Stomach (tissue), 9 donors: ENCODE results near the gene PEPD. TPM values are rescaled to one million over a fixed set of nuclear protein-coding genes. Genes with fewer than 3 reads are reported as not detected.

Experiments
- DNase-seq, 2 donors: peaks; one replicate each; pipeline versions ENCODE4 v3.0.0 to v3.0.0-alpha.2; 2013 to 2019
- H3K27ac ChIP-seq, 5 donors: fragments of 200-600 bp in 4 of 5; sonication (generic) in 4 of 5; one replicate each; pipeline ENCODE4 v1.5.1; 2013 to 2019; ENCODE audit warnings: mild to moderate bottlenecking in 1 of 5, moderate library complexity in 1 of 5
- H3K27me3 ChIP-seq, 3 donors: fragments of 200-600 bp; sonication (generic); one replicate each; pipeline ENCODE4 v1.5.1; 2017 to 2019; ENCODE audit warnings: mixed run types in 1 of 3
- H3K36me3 ChIP-seq, 4 donors: fragments of 200-600 bp; sonication (generic); 1 replicate in 3 of 4; 2 replicates in 1 of 4; pipeline ENCODE4 v1.5.1; 2016 to 2019
- H3K4me1 ChIP-seq, 4 donors: fragments of 200-600 bp; sonication (generic); one replicate each; pipeline ENCODE4 v1.5.1; 2016 to 2019
- H3K4me3 ChIP-seq, 4 donors: fragments of 200-600 bp; sonication (generic) in 3 of 4; one replicate each; pipeline ENCODE4 v1.5.1; 2016 to 2019; ENCODE audit warnings: mild to moderate bottlenecking in 1 of 4
- H3K9me3 ChIP-seq, 4 donors: fragments of 200-600 bp; sonication (generic); one replicate each; pipeline ENCODE4 v1.5.1; 2016 to 2019
- EP300 ChIP-seq: sonication (generic); formaldehyde crosslinking; IDR thresholded peaks from one replicate; pipeline ENCODE4 v1.6.1; 2017; ENCODE audit warnings: antibody characterized with exemption
- POLR2A ChIP-seq, 4 donors: fragments of 450-650 bp; IDR thresholded peaks; one replicate each; pipeline ENCODE4 v1.6.1; 2016; ENCODE audit warnings: antibody characterized with exemption in 4 of 4, control low read depth in 2 of 4, mild to moderate bottlenecking in 1 of 4, moderate library complexity in 1 of 4
- POLR2AphosphoS5 ChIP-seq, 3 donors: sonication (generic); formaldehyde crosslinking; IDR thresholded peaks; one replicate each; pipeline ENCODE4 v1.6.1; 2016; ENCODE audit warnings: antibody characterized with exemption in 3 of 3
- WGBS, 5 donors: extraction: QIAGEN DNeasy Blood & Tissue Kit in 3 of 5; methylation state at CpG; one replicate each; pipeline versions ENCODE4 v1.1.5 to v1.1.7; 2013 to 2018; 5-methylcytosine and 5-hydroxymethylcytosine counted together
- intact Hi-C: fragments of 100-400 bp; cut with DNase I; formaldehyde crosslinking; loops from one replicate; pipeline ENCODE4 v1.15.1; 2023; ENCODE audit warnings: low total_unique reads
- polyA plus RNA-seq, 3 donors: library from polyadenylated mRNA; stranded (reverse); fragments of 200-250 nt; gene quantifications; one replicate each; pipeline ENCODE4 v1.2.3, GENCODE V29; 2013
- total RNA-seq, 5 donors: library from RNA; depleted of rRNA; stranded (reverse); fragments of >200 nt; gene quantifications; one replicate each; pipeline versions ENCODE4 v1.1.0 to v1.2.3, GENCODE V29; 2014 to 2016
- TF ChIP-seq, protein P1 (sequence below), 7 experiments: fragments of 450-650 bp in 4 of 7; fragments of 200-600 bp in 3 of 7; sonication (generic) in 3 of 7; IDR thresholded peaks; one replicate each; pipeline ENCODE4 v1.5.1; 2016 to 2019; ENCODE audit warnings: antibody characterized with exemption in 7 of 7, control low read depth in 2 of 7, mild to moderate bottlenecking in 1 of 7
- donor health status: healthy with polysubstance abuse.
- donor health status: Bipolar disorder and iron deficiency.
- donor health status: healthy.

PEPD gene
- total and polyA plus RNA-seq, 8 donors, result 8.8 to 99.4 (median 42.7) TPM

DNA sequence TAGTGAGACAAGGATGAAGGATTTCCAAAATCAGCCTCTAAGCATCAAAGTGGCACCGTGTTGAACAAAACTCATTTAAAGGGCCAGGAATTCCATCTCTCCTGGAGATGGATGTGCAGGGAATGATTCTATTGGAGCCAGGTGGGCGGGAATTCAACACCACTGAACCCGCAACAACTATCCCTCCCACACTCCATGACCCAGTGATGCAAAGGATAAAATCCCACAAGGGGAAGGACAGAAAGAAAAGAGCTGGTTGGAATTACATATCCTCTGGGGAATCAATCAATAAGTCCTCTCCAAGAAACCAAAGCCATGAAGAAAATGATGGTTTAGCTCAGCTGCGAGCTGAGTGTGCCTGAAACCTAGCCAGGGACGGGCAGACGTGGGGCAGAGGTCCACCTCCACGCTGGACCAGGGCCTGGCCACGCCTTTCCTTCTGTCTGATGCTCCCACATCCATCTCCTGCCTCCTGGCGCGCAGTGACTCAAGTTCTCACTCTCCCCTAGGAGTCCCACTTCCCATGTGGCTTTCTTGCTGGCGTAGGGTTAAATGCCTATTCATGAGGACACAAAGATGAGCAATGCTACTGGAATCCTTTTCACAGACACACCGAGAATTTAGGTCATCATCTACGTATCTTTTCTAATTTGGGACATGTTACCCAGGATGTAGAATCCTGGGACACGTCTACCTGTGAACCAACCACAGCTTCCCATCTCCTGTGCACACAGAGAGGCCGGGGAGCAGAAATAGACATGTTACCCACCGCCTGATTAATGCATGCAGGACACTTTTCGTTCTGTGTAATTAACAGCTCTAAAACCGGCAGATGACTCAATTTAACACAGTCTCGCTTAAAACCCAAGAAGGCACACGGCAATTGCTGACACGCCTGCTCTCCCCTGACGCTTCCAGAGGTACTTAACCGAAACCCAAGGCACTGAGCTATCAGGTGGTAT lies 48.6 kb downstream of the PEPD start:
- Histone ChIP-seq H3K27me3 (no peaks in the 10 kb centered on the region), H3K4me3 (no peak overlapping the region), H3K4me1 (no peaks in the 10 kb centered on the region), H3K27ac (no peak overlapping the region), H3K36me3 (peaks cover 7 to 65% (median 50%) of the 10 kb centered on the region in 4 donors), H3K9me3 (no peaks in the 10 kb centered on the region)
- DNase-seq, result no peak
- intact Hi-C loops, result no loop called here
- WGBS, 5 donors, result 79 to 85% (median 84%) methylated on average over 23 of the region's 23 CpGs
- TF ChIP-seq POLR2AphosphoS5 (IDR thresholded peaks at IDR 0.05) (no peak), EP300 (no peak), POLR2A (IDR thresholded peaks at IDR 0.05) (no peak)
- TF ChIP-seq, protein P1, sequence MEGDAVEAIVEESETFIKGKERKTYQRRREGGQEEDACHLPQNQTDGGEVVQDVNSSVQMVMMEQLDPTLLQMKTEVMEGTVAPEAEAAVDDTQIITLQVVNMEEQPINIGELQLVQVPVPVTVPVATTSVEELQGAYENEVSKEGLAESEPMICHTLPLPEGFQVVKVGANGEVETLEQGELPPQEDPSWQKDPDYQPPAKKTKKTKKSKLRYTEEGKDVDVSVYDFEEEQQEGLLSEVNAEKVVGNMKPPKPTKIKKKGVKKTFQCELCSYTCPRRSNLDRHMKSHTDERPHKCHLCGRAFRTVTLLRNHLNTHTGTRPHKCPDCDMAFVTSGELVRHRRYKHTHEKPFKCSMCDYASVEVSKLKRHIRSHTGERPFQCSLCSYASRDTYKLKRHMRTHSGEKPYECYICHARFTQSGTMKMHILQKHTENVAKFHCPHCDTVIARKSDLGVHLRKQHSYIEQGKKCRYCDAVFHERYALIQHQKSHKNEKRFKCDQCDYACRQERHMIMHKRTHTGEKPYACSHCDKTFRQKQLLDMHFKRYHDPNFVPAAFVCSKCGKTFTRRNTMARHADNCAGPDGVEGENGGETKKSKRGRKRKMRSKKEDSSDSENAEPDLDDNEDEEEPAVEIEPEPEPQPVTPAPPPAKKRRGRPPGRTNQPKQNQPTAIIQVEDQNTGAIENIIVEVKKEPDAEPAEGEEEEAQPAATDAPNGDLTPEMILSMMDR (IDR thresholded peaks at IDR 0.05), result no peak

DNA sequence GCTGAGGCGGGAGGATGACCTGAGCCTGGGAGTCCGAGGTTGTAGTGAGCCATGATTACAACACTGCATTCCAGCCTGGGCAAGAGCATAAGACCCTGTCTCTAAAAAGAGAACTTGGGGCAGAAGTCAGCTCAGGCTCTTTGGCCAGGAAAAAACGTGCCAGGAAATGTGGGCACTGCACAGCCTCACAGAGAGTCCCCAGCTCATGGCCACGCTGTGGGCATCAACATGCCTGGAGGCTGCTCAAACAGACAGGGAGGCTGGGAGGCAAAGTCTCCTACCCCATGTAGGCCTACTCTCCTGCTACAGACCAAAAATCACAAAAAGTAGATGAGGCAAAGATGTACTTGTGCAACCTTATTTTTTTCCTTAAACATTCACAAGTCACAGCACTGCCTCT lies 49.4 kb downstream of the PEPD start:
- 81 to 89% (median 84%) methylated on average over 4 of the region's 4 CpGs for WGBS, 5 donors
- Histone ChIP-seq H3K27ac (no peak overlapping the region), H3K36me3 (peaks cover 4 to 63% (median 43%) of the 10 kb centered on the region in 4 donors), H3K4me3 (no peak overlapping the region), H3K27me3 (no peaks in the 10 kb centered on the region), H3K9me3 (no peaks in the 10 kb centered on the region), H3K4me1 (no peaks in the 10 kb centered on the region)
- TF ChIP-seq POLR2AphosphoS5 (IDR thresholded peaks at IDR 0.05) (no peak), POLR2A (IDR thresholded peaks at IDR 0.05) (no peak), EP300 (no peak)
- TF ChIP-seq, protein P1 (IDR thresholded peaks at IDR 0.05), result no peak
- intact Hi-C loops, result no loop called here
- DNase-seq, result no peak

DNA sequence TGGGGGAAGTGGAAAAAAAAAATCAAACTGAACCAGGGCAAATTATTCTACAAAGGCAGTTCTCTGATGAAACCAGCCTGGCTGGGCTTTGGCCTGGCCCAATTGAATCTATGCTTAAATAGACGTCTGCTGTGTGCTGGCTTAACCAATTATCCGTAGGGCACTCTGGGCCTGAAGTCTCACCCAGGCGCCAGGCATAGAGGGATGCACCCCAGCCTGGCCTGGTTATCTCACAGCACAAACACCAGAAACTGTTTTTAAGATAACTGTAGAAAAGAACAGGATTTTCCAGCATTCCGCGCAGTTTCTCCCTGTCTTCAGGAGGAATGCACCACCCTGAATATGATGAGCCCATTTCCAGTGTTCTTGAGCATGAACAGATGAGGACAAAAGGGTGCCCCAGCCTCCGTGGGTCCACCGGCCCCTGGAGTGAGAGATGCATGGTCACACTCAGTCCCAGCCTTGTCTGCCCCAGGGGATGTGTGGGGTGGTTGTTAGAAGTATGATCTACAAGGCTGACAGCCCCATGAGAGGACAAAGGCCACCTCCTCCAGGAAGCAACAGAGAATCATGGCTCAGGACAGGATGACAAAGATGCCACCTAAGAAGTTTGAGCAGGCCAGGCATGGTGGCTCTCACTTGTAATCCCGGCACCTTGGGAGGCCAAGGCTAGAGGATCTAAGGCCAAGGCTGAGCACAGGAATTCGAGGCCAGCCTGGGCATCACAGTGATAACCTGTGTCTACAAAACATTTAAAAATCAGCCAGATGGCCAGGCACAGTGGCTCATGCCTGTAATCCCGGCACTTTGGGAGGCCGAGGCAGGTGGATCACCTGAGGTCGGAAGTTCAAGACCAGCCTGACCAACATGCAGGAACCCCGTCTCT lies 50.2 kb downstream of the PEPD start:
- H3K27ac ChIP-seq, result no peak overlapping the region
- H3K9me3 ChIP-seq, result no peaks in the 10 kb centered on the region
- no peak for DNase-seq
- no peak overlapping the region for H3K4me3 ChIP-seq
- H3K36me3 ChIP-seq, result peaks cover 2 to 54% (median 35%) of the 10 kb centered on the region in 4 donors
- H3K4me1 ChIP-seq, result no peaks in the 10 kb centered on the region
- intact Hi-C loops, result no loop called here
- 88 to 95% (median 92%) methylated on average over 11 to 13 of the region's 13 CpGs for WGBS, 5 donors
- H3K27me3 ChIP-seq, result no peaks in the 10 kb centered on the region
- TF ChIP-seq POLR2A (IDR thresholded peaks at IDR 0.05), result no peak
- no peak for TF ChIP-seq EP300
- TF ChIP-seq POLR2AphosphoS5 (IDR thresholded peaks at IDR 0.05), result no peak
- TF ChIP-seq, protein P1 (IDR thresholded peaks at IDR 0.05), result no peak

DNA sequence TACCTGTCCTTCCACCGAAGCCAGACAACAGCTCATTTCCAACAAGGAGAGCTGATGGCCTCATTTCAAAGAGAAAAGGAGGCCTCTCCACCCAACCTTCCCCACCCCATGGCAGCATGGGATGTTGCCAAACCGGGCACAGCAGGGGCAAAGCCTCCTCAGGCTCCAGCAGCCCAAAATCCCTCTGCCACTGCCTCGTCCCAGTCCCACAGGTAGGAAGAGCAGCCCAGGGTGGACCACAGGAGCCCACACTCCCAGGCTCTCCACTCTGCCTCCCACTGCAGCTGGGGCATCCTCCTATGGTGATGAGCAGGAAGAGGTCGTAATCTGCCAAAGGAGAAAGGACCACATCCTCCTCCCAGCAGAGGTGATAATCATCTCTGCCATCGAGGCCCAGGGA lies 50.9 kb downstream of the PEPD start:
- Histone ChIP-seq H3K9me3 (no peaks in the 10 kb centered on the region), H3K27ac (no peak overlapping the region), H3K4me1 (no peaks in the 10 kb centered on the region), H3K4me3 (no peak overlapping the region), H3K27me3 (no peaks in the 10 kb centered on the region), H3K36me3 (peaks cover 0 to 47% (median 29%) of the 10 kb centered on the region in 4 donors)
- DNase-seq, result no peak
- 71 to 93% (median 86%) methylated on average over 5 of the region's 5 CpGs for WGBS, 5 donors
- intact Hi-C loops, result no loop called here
- TF ChIP-seq, protein P1 (IDR thresholded peaks at IDR 0.05), result no peak
- no peak for TF ChIP-seq EP300
- no peak for TF ChIP-seq POLR2A (IDR thresholded peaks at IDR 0.05)
- TF ChIP-seq POLR2AphosphoS5 (IDR thresholded peaks at IDR 0.05), result no peak
